Measurements from ENCODE around the gene DCTN4.
"Not testable (repeated sequence)": the region's sequence is repeated elsewhere in the genome, so short reads cannot be mapped to it uniquely, and the experiment has no call there.

The DCTN4 gene

DNA sequence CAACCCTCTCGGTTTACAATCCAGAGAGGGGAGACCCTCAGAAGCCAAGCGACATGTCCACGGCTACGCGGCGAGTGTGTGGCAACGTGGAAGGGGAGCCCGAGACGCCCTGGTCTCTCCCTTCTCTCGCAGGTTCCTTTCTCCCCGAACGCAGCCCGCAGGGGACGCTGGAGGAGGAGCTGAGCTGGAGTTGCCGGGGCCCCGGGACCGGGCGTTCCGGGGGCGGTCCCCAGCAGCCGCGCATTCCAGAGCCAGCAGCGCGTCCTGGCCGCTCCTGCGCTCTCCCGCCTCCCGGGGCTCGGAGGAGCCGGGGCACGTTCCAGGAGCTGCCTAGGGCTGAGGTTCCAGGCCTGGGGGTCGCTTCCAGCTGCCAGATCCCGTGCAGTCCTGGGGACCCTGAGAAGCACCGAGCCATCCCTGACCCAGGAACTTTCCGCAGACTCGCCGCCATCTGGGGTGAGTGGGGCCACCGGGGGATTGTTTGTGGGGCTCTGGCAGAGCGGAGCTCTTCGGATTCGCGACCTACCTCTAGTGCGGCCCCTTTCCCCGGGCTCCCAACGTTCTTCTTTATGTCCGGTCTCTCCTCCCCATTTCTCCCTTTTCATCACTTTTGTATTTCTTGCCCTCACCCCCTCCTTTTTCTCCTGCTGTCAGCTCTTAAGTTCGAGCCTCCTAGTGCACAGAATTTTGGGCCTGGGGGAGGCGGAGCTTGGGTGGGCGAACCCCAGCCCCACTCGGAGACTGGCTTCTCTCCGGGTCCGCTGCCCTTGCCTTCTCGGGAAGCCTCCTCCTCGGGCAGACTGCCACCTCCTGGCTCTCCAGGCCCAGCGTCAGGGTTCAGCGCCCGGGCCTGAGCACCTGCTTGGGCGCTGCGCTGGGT lies 19.9 kb upstream of the DCTN4 start, which contains the start of gene SMIM3:
Gene SMIM3, plus strand, starts transcription at position 241 of the 880 bp plus-strand sequence. CDS start 16,684 bp downstream, outside the sequence.
- peak; percentile 51 to 65 (median 53) for DNase-seq (ENCODE audit: low read depth in 3 of 3)

DNA sequence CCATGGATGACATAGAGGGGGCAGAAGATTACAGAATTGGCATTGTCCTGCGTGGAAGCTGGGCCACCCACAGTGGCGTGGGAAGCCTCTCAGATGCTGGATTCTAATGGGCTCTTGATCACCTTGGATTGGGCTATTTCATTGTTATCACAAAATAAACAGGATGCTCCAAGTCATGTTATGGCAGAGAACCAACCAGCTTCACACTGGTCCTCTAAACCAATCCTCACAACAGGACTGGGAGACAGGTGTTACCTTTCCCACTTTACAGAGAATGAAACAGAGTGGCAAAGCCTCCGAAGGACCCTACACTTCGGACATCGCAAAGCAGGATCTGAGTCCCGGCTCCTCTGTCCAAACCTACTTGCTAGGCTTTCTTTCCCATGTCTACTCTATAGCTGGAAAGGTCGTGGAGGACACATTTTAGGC lies 19.3 kb upstream of the DCTN4 start:
- DNase-seq (ENCODE audit: low read depth in 3 of 3), result no peak

DNA sequence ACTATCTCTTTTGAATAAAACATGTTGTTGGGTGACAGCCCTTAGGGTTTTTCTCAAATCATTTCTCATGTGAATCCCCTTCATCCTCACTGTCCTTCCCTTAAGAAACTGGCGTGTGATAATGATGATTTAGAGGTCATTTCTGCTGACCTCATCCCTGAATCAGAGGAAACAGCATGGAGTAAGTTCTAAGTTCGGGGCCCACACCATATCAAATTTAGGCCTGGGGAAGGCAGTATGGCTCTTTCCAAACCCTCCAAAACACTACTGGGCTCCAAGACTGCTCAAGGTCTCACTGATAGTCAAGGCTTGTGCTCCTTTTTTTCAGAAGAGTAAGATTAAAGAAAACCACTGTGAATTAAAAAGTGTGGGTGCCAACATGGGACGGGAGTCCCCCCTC lies 18.9 kb upstream of the DCTN4 start:
- no peak for DNase-seq (ENCODE audit: low read depth in 3 of 3)

DNA sequence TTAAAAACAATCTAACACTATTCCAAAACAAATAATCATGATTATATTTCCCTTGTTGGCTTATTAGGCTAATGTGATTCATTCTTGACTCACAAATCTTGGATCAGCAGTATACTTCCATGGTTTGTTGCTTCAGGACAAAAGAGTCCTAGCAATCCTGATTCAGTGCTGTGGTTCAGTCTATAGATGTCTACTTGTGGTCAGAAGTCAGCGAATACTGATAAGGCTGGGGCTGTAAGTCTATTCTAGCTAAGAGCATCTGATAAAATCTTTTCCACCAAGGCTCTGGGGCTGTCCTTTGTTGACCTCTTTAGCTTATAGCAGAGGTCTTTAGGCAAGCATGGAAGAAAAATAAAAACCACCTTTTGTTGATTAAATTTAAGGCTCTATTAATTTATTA lies 15.3 kb upstream of the DCTN4 start:
- no peak for DNase-seq (ENCODE audit: low read depth in 3 of 3)

DNA sequence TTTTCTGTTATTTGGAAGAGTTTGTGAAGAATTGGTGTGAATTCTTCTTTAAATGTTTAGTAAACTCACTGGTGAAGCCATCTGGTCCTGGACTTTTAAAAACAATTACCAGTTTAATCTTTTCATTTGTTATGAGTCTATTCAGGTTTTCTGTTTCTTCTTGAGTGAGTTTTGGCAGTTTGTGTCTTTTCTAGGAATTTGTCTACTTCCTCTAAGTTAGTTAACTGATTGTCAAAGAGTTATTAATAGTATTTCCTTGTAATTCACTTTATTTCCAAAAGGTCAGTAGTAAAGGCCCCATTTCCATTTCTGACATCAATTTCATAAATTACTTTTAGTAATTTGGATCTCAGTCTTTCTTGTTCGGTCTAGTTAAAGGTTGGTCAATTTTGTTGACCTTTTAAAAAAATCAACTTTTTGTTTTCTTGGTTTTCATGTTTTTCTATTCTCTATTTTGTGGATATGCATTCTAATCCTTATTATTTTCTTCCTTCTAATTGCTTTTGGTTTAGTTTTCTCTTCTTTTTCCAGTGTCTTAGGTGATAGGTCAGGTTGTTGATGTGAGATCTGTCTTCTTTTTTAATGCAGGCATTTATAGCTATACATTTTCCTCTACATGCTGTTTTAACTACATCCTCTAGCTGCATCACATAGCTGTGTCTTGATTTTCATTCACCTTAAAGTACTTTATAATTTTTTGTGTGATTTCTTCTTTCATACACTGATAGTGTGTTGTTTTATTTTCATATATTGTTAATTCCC lies 12.4 kb upstream of the DCTN4 start:
- no peak for DNase-seq (ENCODE audit: low read depth in 3 of 3)

DNA sequence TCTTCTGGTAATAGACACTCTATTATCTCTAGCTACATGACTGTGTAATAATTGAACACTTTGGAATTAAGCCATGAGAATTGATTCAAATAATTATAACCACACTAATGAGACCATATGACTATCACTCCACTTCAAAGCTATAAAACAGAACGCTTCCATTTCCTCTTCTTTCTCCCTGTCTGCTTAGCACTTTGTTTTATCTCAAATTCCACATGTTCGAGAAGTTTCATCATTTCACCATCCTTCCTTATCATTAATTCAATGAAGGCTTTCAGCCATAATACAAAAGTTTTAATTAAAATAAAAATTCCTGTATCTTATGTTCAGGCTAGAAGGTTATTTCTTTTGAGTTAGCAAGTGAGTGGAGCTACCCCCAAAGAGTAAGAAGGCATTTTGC lies 7.4 kb upstream of the DCTN4 start:
- DNase-seq (ENCODE audit: low read depth in 3 of 3), result no peak

DNA sequence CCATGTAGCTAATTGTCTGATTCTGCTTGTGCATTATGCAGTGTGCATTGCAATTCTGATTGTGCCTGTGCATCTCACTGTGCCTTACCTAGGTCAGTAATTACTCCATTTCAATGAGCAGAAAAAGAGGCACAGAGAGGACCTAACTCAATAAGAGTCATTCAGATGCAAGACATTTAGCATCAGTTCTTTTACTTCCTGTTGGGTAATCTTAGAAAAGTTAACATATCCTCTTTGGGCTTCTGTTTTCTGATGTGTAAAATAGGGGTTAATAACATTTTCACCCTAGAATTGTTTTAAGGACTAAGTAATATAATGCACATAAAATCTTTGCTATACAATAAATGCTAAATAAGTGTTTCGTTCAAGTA lies 7.0 kb upstream of the DCTN4 start:
- no peak for DNase-seq (ENCODE audit: low read depth in 3 of 3)

DNA sequence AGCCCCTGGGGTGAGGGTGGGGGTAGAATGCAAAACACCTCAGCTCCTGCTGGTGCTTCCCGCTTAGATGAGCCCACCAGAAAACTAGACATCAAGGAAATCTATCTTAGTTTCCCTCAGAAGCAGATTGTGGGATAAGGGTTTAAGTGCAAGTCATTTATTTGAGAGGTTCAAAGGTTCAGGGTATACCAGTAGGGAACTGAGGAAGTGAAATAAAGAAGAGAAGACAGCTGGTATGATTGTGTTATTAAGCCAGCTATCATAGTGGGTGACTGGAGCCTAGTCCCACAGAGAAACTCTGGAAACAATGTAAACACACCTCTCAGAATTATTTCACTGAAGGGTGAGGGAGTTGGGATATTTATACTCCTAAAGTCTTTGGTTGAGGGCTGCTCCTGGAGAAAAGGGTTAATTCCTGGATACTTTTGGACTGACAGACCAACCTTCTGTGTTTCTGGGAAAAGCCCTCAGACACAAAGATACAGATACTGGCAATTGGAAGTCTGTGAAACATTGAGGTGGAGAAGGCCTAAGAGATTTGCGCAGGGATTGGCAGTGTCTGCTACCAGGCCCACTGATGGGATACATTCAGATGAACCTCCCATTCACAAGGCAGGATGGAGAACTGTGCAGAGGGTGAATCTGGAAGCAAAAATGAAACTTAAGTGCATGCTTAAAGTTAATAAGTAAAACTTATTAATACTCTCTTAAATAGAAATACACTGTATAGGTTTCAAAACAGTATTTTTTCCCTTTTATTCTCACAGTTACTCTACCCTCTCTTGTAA lies 6.4 kb upstream of the DCTN4 start:
- DNase-seq (ENCODE audit: low read depth in 3 of 3), result no peak

DNA sequence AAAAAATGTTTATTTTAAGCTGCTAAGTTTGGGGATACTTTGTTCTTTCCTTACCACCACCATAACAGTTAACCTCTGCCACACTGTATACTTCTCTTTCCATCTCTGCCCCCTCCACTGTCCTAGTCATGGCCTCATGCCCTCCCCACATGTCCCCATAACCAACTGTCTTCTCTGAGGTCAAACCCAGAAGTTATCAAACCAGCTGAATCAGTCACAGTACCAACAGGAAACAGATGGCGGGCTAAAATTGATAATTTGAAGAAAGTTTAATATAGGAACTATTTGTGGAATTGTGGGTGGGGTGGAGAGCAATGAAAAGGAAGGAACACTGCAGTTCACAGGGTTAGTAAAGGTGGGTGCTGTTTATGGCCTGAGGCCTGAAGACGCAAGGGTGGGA lies 5.7 kb upstream of the DCTN4 start:
- no peak for DNase-seq (ENCODE audit: low read depth in 3 of 3)

DNA sequence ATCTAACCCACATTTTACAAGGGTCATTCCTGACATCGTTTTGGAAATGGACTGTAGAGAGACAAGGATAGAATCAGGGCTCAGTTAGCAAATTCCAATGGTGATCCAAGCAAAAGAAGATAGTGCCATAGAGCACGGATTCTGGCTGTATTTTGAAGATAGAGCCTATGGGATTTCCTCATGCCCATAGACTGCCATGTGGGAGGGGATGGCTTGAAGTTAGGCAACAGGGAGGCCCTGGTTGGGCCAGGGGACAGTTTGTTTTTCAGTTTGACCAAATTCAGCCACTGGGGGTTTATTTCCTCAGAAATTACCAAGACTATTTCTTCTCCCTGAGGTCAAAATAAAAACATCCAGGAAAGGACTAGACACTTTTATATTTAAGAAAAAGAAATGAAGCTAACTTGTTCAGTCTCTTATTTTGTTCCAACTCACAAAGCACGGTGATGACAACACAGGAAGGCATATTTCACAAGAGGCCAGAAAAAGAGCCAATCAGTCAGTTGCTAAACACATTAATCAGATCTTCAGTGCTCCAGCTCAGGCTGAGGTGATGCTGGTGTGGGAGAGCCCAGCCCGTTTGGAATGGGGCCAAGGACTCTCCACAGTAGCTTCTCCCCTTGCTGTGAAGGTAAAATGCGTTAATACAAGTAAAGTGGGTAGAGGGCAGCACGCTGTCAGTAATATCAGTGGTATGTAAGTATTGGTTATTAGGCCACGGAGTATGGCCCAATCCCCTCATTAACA lies 4.4 kb upstream of the DCTN4 start:
- no peak for DNase-seq (ENCODE audit: low read depth in 3 of 3)

DNA sequence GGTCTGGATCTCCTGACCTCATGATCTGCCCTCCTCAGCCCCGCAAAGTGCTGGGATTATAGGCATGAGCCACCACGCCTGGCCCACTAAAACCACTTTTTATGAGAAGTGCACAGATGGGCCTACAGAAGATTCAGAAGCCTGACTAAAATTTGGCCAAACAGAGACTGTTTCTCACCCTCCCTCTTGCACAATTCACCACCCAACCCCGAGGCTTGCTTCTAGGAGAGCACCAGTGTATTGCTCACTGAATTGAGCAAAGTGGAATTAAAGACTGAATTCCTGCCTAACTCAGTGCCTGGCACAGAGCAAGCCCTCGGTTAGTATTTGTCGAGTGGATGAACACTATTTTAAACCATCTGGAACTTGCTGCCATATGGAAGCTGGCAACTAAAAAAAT lies 3.4 kb upstream of the DCTN4 start:
- DNase-seq (ENCODE audit: low read depth in 3 of 3), result no peak

DNA sequence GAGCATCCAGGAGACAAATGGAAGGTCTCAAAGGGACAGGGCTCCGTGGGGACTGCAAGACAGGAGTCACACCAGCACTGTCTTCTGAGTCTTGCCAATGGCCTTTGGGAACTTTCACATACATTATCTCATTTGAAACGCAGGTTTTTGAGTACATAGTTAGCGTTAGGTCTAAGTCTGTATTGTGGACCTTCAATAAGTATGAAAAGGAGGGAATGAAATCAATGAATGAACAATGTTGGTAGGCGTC lies 442 bp upstream of the DCTN4 start:
- no peak for DNase-seq (ENCODE audit: low read depth in 3 of 3)

DNA sequence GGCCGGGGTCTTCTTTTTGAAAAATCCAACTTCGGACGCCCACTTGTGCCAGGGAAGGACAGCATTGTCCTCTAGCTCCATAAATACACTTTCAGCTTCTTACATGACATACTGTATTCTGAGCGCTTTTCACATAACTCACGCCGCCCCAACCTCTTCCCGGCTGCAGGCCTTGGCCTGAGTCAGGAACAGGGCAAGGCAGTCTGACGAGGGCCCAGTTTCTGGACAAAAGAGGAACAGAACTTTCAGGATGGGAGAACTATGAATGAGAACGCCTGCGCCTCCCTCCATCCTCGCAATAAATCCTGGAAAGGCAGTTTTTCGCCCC lies 650 bp downstream of the DCTN4 start:
- no peak for DNase-seq (ENCODE audit: low read depth in 3 of 3)

DNA sequence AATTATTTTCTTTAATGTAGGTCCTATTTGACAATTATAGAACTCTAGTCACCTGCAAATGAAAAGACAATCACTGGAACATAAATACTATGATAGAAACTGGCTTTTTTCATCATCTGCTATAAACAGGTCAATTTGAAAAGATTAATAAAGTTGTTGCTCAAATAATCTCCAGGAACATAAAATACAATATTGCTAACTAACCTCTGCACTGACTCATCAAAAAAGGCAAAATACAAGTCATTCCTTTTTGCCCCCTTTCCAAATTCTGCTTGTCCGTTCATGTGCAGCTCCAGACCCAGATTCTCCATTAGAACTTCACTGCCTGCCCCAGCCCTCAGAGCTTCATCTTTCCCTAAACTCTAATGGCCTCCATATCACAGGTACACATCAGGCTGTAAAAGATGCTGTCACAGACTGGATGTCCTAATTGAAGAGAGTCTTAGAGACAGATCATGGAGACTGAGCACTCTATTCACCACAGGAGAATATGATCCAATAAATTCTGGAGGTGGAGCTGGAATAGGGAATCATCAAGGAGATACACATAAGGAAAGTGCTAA lies 1.6 kb downstream of the DCTN4 start:
- DNase-seq (ENCODE audit: low read depth in 3 of 3), result no peak

DNA sequence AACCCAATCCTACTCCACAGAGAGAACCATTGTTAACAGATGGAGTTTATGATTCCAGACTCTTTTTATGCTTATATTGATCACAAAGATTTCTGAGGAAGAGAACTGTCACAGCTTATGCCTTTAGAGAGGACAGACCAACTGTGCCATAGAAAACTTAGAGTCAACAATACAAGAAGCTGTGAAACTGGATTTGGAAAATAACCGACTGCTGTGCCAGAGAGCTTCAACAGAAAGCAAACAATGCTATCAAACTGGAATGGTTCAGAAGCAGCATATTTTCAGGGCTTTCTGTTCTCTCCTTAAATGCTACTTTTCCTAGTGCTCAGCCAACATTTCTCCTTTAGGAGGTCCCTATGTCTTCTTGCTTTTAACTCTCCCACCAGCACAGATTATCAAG lies 5.0 kb downstream of the DCTN4 start:
- no peak for DNase-seq (ENCODE audit: low read depth in 3 of 3)

DNA sequence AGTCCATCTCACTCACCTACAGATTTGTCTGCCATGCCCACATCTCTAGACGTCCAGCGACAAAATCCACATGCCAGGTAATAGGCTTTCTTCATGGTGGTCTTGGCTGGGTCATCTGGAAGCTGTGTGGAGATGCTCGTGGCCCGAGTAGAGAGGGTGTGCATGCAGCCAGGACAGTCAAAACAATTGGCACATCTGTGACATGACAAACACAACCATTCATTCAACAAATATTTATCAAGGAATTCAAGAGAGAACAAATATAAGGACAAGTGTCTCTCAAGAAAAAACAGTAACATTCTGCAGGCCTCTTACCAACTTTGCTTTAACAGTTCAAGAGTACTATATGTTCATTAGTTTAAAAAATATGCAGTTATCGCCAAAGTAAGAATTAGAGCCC lies 5.4 kb downstream of the DCTN4 start:
- no peak for DNase-seq (ENCODE audit: low read depth in 3 of 3)

DNA sequence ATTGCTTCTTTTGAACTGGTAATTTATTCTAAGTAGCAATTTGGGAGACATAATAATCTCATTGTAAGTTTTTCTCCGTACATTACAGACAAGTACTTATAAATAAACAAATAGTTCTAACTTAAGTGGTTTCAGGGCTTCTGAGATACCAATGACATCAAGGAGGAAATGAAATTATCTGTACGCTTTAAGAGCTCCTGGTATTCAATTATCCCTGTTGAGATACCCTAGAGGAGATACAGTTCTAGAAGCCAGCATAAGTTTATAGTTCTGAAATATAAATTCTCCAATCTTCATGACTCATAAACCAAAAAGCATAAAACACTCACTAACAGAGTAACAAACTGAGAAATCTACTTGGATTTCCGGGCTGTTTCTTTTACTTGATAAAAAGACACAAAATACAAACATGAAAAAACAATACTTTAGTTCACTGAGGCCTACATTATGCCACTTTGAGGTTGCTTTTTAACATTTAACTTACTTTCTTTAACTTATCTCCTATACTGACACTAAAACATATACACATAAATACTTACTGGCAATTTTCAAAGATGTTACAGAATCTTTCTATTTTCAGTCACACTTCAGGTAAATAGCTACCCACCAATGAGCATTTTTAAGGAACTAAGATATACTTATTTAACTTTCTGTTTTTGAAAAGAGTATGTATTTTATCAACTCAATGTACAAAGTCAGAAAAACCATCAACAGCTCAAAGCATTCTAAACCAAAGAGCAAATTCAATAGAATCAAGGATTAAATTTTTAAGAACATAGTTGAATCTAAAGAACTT lies 7.5 kb downstream of the DCTN4 start:
- no peak for DNase-seq (ENCODE audit: low read depth in 3 of 3)

DNA sequence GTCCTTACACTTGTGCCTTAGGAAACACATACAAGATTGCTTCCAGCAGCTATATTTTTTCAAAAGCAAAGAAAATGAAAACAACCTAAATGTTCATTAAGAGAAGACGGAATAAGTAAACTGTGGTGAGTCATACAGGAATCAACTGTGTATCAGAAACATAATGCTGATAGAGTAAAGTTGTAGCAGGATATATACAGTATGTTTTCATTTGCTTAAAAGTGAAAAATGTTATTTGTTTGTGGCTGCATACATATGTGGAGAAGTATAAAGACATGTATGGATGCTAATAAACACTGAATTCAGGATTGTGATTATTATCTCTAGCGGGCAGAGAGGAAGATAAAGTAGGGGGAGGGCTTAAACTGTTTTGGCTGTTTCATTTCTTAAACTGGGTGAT lies 8.3 kb downstream of the DCTN4 start:
- DNase-seq (ENCODE audit: low read depth in 3 of 3), result no peak

DNA sequence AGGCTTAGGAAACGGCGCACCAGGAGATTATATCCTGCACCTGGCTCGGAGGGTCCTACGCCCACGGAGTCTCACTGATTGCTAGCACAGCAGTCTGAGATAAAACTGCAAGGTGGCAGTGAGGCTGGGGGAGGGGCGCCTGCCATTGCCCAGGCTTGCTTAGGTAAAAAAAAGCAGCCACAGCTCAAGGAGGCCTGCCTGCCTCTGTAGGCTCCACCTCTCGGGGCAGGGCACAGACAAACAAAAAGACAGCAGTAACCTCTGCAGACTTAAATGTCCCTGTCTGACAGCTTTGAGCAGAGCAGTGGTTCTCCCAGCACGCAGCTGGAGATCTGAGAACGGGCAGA lies 15.7 kb downstream of the DCTN4 start:
- DNase-seq (ENCODE audit: low read depth in 3 of 3), result not testable (repeated sequence)

DNA sequence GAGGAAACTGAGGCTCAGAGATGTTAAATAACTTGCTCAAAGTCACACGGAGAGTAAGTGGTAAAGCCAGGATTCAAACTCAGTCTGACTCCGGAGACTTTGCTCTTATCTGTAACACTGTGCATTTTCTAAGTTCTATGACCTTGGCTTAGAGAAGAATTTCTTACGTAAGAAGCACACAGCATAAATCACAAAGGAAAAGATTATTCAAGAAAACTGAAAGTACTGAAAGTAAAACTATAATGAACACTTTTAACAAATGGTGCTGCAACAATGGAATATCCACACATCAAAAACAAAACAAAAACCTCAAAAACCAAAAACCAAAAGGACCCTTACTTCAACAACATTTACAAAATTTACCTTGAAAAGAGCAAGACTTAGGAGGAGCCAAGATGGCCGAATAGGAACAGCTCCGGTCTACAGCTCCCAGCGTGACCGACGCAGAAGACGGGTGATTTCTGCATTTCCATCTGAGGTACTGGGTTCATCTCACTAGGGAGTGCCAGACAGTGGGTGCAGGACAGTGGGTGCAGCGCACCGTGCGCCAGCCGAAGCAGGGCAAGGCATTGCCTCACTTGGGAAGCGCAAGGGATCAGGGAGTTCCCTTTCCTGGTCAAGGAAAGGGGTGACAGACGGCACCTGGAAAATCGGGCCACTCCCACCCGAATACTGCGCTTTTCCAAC lies 16.2 kb downstream of the DCTN4 start:
- DNase-seq (ENCODE audit: low read depth in 3 of 3), result not testable (repeated sequence)
